ENCODE results near the gene PPP4R3A.
"Not testable (repeated sequence)": the region's sequence is repeated elsewhere in the genome, so short reads cannot be mapped to it uniquely, and the experiment has no call there.

- not testable (repeated sequence) for TF ChIP-seq CTCF, MYC (IDR thresholded peaks at IDR 0.05; ENCODE audit: low read depth, low read length)
Observed at GRCh38 chr14:91436266-91436665, 73.8 kb downstream of the PPP4R3A start.

Data from NB4 (cell line).